Esophagus squamous epithelium (tissue), 5 donors: ENCODE measurements around the gene ZNF296. TPM values are rescaled to one million over a fixed set of nuclear protein-coding genes. Genes with fewer than 3 reads are reported as not detected.

Source experiments
- DNase-seq: peaks from one replicate; lab custom pipeline; 2025; lab: John Stamatoyannopoulos, UW
- H3K27ac ChIP-seq, 4 donors: fragments of 200-600 bp; sonication (generic); one replicate each; pipeline ENCODE4 v1.5.1; 2016 to 2019; ENCODE audit warnings: mild to moderate bottlenecking in 1 of 4
- H3K27me3 ChIP-seq, 4 donors: fragments of 200-600 bp; sonication (generic); 1 replicate in 3 of 4; 2 replicates in 1 of 4; pipeline versions ENCODE4 v1.5.1 to v1.6.0; 2017 to 2021; ENCODE audit warnings: antibody characterized with exemption in 1 of 4
- H3K36me3 ChIP-seq, 3 donors: fragments of 200-600 bp; sonication (generic); one replicate each; pipeline ENCODE4 v1.5.1; 2016 to 2019
- H3K4me1 ChIP-seq, 3 donors: fragments of 200-600 bp; sonication (generic); one replicate each; pipeline ENCODE4 v1.5.1; 2017 to 2019
- H3K4me3 ChIP-seq, 4 donors: fragments of 200-600 bp; sonication (generic); 1 replicate in 3 of 4; 2 replicates in 1 of 4; pipeline ENCODE4 v1.5.1; 2016 to 2019; ENCODE audit warnings: mild to moderate bottlenecking in 2 of 4, moderate library complexity in 1 of 4
- H3K9me3 ChIP-seq, 3 donors: fragments of 200-600 bp; sonication (generic); one replicate each; pipeline ENCODE4 v1.5.1; 2016 to 2019
- POLR2A ChIP-seq, 4 donors: fragments of 450-650 bp; IDR thresholded peaks; one replicate each; pipeline ENCODE4 v1.6.1; 2017; ENCODE audit warnings: antibody characterized with exemption in 4 of 4, mild to moderate bottlenecking in 4 of 4, moderate library complexity in 3 of 4
- WGBS, 2 donors: methylation state at CpG; one replicate each; pipeline ENCODE4 v1.1.5; 2018; 5-methylcytosine and 5-hydroxymethylcytosine counted together
- intact Hi-C: fragments of 100-400 bp; cut with DNase I; formaldehyde crosslinking; loops from one replicate; pipeline ENCODE4 v1.15.0; 2022
- total RNA-seq, 4 donors: library from RNA; depleted of rRNA; stranded (reverse); fragments of >200 nt; gene quantifications; one replicate each; pipeline ENCODE4 v1.1.0, GENCODE V29; 2016
- TF ChIP-seq, protein P1 (sequence below), 6 experiments: fragments of 450-650 bp in 4 of 6; fragments of 200-600 bp in 2 of 6; sonication (generic) in 2 of 6; IDR thresholded peaks; one replicate each; pipeline ENCODE4 v1.5.1; 2016 to 2019; ENCODE audit warnings: antibody characterized with exemption in 6 of 6, mild to moderate bottlenecking in 4 of 6, moderate library complexity in 4 of 6
- donor health status: DM: yes; HTN: yes; CAD: no.

ZNF296 gene
- total RNA-seq, 4 donors from 2014 or later: 4.0 to 17.7 (median 4.5) TPM

- peaks cover 44 to 100% (median 62%) of the 10 kb centered on the region in 3 donors for H3K4me1 ChIP-seq
- H3K9me3 ChIP-seq: no peaks in the 10 kb centered on the region
- H3K36me3 ChIP-seq: peaks cover 17 to 53% (median 40%) of the 10 kb centered on the region in 3 donors
- DNase-seq: no peak
- H3K27me3 ChIP-seq: no peaks in the 10 kb centered on the region
- 12 to 52% methylated on average over 2 of the region's 34 CpGs for WGBS, 2 donors
- TF ChIP-seq POLR2A (IDR thresholded peaks at IDR 0.05): no peak
- TF ChIP-seq, protein P1, sequence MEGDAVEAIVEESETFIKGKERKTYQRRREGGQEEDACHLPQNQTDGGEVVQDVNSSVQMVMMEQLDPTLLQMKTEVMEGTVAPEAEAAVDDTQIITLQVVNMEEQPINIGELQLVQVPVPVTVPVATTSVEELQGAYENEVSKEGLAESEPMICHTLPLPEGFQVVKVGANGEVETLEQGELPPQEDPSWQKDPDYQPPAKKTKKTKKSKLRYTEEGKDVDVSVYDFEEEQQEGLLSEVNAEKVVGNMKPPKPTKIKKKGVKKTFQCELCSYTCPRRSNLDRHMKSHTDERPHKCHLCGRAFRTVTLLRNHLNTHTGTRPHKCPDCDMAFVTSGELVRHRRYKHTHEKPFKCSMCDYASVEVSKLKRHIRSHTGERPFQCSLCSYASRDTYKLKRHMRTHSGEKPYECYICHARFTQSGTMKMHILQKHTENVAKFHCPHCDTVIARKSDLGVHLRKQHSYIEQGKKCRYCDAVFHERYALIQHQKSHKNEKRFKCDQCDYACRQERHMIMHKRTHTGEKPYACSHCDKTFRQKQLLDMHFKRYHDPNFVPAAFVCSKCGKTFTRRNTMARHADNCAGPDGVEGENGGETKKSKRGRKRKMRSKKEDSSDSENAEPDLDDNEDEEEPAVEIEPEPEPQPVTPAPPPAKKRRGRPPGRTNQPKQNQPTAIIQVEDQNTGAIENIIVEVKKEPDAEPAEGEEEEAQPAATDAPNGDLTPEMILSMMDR (IDR thresholded peaks at IDR 0.05): no peak
- H3K27ac ChIP-seq: peak overlapping the region in 3 of 4 donors; percentile 66 to 95 (median 77)
- intact Hi-C loops: no loop called here
- peak overlapping the region in 2 of 4 donors; percentile 3 to 19 for H3K4me3 ChIP-seq
Observed at GRCh38 chr19:45071969-45072790, 4.1 kb downstream of the ZNF296 start.

GRCh38 chr19:45071545-45071938 is 4.7 kb downstream of the ZNF296 start:
- Histone ChIP-seq H3K4me3 (peak overlapping the region in 3 of 4 donors; percentile 3 to 19 (median 12)), H3K27me3 (no peaks in the 10 kb centered on the region), H3K36me3 (peaks cover 23 to 59% (median 42%) of the 10 kb centered on the region in 3 donors), H3K9me3 (no peaks in the 10 kb centered on the region), H3K4me1 (peaks cover 38 to 96% (median 55%) of the 10 kb centered on the region in 3 donors), H3K27ac (peak overlapping the region; percentile 58 to 95 (median 72))
- 43 to 49% methylated on average over 13 to 14 of the region's 25 CpGs for WGBS, 2 donors
- intact Hi-C loops: no loop called here
- TF ChIP-seq, protein P1 (IDR thresholded peaks at IDR 0.05): no peak
- no peak for TF ChIP-seq POLR2A (IDR thresholded peaks at IDR 0.05)
- DNase-seq: no peak

- TF ChIP-seq, protein P1 (IDR thresholded peaks at IDR 0.05): no peak
- TF ChIP-seq POLR2A (IDR thresholded peaks at IDR 0.05): no peak
- Histone ChIP-seq H3K9me3 (no peaks in the 10 kb centered on the region), H3K4me3 (peak overlapping the region in 2 of 4 donors; percentile 12 to 19), H3K27ac (peak overlapping the region; percentile 58 to 95 (median 72)), H3K36me3 (peaks cover 23 to 65% (median 42%) of the 10 kb centered on the region in 3 donors), H3K4me1 (peaks cover 38 to 91% (median 53%) of the 10 kb centered on the region in 3 donors), H3K27me3 (no peaks in the 10 kb centered on the region)
- intact Hi-C loops: no loop called here
- DNase-seq: no peak
- WGBS, 2 donors: 43 to 65% methylated on average over 4 to 9 of the region's 19 CpGs
Observed at GRCh38 chr19:45070861-45071544, 5.3 kb downstream of the ZNF296 start.

- Histone ChIP-seq H3K27me3 (no peaks in the 10 kb centered on the region), H3K9me3 (no peaks in the 10 kb centered on the region), H3K4me1 (peaks cover 32 to 83% (median 53%) of the 10 kb centered on the region in 3 donors), H3K4me3 (no peak overlapping the region), H3K27ac (peak overlapping the region; percentile 58 to 95 (median 72)), H3K36me3 (peaks cover 23 to 72% (median 47%) of the 10 kb centered on the region in 3 donors)
- TF ChIP-seq POLR2A (IDR thresholded peaks at IDR 0.05): no peak
- TF ChIP-seq, protein P1 (IDR thresholded peaks at IDR 0.05): no peak
- no peak for DNase-seq
- 71 to 94% methylated on average over 3 of the region's 6 CpGs for WGBS, 2 donors
- intact Hi-C loops: no loop called here
Observed at GRCh38 chr19:45070214-45070613, 6.1 kb downstream of the ZNF296 start.
